Esophagus squamous epithelium (tissue), 4 donors: Measurements from ENCODE around the gene STARD8.

Experiments
- CTCF ChIP-seq, 6 experiments: fragments of 450-650 bp in 4 of 6; fragments of 200-600 bp in 2 of 6; sonication (generic) in 2 of 6; IDR thresholded peaks; one replicate each; pipeline ENCODE4 v1.5.1; 2016 to 2019; ENCODE audit warnings: antibody characterized with exemption in 6 of 6, mild to moderate bottlenecking in 4 of 6, moderate library complexity in 4 of 6
- POLR2A ChIP-seq, 4 donors: fragments of 450-650 bp; IDR thresholded peaks; one replicate each; pipeline ENCODE4 v1.6.1; 2017; ENCODE audit warnings: antibody characterized with exemption in 4 of 4, mild to moderate bottlenecking in 4 of 4, moderate library complexity in 3 of 4

- TF ChIP-seq CTCF (IDR thresholded peaks at IDR 0.05) (no peak), POLR2A (IDR thresholded peaks at IDR 0.05) (no peak)
Observed at GRCh38 chrX:68754406-68754805, 106.9 kb downstream of the STARD8 start.
